DMS53 treated with DMSO at 0.1 percent for 48 hours (cell line): ENCODE results near the gene TRDN.
A peak's percentile ranks its signal among the peaks of the same experiment; 100 is the strongest.

ENCODE experiments used
- DNase-seq: peaks from one replicate; lab custom pipeline; 2025; ENCODE audit not compliant: unreplicated experiment; lab: John Stamatoyannopoulos, UW

TRDN gene, protein sequence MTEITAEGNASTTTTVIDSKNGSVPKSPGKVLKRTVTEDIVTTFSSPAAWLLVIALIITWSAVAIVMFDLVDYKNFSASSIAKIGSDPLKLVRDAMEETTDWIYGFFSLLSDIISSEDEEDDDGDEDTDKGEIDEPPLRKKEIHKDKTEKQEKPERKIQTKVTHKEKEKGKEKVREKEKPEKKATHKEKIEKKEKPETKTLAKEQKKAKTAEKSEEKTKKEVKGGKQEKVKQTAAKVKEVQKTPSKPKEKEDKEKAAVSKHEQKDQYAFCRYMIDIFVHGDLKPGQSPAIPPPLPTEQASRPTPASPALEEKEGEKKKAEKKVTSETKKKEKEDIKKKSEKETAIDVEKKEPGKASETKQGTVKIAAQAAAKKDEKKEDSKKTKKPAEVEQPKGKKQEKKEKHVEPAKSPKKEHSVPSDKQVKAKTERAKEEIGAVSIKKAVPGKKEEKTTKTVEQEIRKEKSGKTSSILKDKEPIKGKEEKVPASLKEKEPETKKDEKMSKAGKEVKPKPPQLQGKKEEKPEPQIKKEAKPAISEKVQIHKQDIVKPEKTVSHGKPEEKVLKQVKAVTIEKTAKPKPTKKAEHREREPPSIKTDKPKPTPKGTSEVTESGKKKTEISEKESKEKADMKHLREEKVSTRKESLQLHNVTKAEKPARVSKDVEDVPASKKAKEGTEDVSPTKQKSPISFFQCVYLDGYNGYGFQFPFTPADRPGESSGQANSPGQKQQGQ

DNA sequence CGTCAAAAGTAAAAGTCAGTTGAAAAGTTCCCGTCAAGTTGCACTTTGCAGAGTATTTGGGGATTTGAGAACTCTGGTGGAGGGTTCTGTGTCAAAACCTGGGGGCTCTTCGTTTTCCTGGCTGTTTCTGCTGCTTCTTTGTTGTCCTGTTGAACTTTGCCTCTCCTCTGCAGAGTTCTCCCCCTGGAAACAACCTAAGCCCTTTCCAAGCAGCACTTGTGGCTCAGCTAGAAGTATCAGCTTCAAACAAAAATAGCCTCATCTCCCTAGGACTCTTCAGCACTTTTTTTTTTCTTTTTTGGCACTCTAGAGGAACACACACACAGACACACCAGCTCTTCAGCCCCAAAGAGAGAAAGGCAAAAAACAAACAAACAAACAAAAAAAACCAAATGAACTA lies at the start of gene TRDN:
Gene TRDN (minus strand): TSS at position 169 of the 400 bp plus-strand sequence. CDS start 175 bp downstream, outside the sequence.
- no peak for DNase-seq

DNA sequence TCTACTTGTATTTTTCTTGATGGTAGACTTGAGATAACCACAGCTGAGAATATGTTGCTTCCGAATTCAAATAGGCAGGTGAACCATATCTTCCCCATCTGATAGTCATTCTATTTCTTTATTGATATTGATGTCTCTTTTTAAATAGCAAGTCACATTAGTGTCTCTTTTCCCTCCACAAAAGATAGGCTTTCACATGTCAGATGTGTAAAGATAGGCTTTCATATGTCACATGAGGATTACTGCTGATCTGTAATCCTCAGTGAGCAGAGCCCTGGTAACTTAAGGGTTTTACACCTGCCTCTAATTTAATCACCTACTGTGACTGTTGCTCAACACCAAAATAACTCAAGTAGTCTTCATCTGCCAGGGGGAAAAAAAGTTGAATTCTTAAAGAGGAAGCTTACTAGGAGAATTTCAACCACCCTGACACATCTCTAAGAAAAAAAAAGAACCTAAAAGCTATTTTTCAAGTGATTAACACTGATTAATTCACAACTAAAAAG lies 45.3 kb upstream of the TRDN start:
- DNase-seq, result no peak

DNA sequence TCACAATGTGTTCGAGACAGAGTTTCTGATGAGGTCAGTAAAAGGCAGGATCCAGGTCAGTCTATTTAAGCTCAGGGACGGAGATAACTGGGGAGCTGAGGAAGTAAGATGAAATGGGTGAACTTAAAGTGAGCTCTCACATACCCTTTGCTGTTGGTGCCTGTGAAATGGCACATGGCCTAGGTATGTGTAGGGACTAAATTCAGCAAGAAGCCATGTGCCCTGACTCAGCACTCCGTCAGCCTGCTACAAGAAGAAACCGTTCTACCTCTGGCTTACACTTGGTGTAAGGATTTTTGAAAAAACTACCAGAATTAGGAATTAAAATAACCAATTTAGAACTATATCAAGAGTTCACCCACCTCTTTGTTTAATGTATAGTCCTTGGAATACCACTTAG lies 41.1 kb upstream of the TRDN start:
- DNase-seq, result no peak

GRCh38 chr6:123676793-123677192 lies 40.0 kb upstream of the TRDN start:
- no peak for DNase-seq

DNA sequence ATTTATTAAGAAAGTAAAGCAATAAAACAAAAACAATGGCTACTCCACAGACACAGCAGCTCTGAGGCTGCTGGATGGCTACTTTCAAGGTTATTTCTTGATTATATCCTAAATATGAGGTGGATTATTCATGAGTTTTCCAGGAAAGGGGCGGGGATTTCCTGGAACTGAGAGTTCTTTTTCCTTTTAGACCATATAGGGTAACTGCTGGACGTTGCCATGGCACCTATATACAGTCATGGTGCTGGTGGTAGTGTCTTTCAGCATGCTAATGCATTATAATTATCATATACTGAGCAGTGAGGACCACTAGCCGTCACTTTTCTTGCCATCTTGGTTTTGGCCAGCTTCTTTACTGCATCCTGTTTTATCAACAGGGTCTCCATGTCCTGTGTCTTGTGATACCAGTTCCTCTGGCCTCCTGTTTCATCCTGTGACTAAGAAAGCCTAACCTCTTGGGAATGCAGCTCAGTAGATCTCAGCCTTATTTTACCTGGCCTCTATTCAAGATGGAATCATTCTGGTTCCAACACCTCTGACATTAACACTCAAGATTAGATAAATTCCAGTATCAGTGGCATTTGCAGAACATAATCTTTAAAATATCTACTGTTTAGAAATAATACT lies 32.3 kb upstream of the TRDN start:
- no peak for DNase-seq

DNA sequence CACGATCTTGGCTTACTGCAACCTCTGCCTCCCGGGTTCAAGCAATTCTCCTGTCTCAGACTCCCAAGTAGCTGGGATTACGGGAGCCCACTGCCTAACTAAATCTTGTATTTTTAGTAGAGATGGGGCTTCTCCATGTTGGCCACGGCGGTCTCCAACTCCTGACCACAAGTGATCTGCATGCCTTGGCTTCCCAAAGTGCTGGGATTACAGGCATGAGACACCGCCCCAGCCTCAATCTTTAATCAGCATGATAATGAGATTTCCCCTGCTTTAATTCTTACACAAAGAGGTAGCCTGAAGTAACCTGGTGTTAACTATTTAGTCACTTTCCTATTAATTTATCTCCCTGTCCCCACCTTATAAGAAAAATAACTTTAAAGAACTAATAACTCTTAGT lies 31.3 kb upstream of the TRDN start:
- DNase-seq, result no peak

DNA sequence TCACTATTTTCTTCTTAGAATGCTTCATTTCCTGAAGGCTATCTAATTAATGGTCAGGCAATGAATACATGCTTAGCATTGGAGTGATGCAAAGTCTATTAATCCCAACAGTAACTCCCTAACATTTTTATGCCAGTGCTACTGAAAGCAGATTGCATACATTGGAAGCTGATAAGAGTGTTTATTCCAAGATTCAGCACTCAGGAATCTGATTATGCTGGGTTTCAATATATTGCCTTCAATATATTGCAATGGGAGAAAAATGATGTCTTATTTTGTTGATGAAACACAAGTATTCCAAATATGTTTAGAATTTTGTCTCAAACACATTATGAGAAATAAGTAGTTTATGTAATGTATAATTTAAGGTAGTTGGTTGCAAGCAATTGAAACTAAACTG lies 26.7 kb upstream of the TRDN start:
- no peak for DNase-seq

DNA sequence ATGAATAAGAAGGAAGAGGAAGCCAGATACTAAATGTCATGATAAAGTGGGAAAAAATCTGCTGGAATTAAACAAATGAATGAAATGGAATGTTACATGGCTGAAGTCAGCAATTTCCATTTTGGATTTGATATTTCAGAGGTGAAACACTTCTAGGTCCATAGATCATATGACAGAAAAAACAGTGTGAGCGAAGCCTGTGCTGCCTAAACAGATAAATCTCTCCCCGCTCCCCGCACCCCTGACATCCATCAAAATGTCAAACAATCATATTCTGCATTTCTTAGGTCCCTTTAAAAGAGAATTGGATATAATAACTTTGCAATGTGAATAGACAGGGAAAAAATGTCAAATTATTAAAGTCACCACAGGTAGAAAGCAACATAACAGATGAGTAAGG lies 26.0 kb upstream of the TRDN start:
- no peak for DNase-seq

DNA sequence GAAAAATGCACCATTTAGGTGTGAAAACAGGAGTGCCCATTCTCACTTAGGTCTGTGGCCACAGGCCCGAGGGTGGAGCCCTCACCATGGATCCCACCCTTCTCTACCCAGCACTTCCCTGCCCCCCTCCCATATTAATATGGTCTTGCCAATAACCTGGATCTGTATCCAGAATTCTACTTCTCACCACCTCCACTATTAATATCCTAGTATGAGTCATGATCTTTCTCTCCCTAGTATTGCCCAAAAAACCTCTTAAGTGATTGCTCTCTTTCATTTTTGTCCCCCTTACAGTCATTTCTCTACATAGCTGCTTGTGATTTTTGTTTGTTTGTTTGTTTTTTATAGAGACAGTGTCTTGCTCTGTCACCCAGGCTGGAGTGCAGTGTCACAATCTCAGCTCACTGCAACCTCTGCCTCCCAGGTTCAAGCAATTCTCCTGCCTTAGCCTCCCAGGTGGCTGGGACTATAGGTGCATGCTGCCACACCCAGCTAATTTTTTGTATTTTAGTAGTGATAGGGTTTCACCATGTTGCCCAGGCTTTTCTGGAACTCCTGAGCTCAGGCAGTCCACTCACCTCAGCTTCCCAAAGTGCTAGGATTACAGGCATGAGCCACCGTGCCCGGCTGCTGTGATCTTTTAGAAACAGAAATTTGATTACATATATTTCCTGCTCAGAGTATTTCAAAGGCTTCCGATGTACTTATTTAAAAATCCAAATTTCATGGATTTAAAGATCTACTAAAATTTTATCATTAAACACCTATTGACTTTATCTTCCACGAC lies 24.5 kb upstream of the TRDN start:
- no peak for DNase-seq

DNA sequence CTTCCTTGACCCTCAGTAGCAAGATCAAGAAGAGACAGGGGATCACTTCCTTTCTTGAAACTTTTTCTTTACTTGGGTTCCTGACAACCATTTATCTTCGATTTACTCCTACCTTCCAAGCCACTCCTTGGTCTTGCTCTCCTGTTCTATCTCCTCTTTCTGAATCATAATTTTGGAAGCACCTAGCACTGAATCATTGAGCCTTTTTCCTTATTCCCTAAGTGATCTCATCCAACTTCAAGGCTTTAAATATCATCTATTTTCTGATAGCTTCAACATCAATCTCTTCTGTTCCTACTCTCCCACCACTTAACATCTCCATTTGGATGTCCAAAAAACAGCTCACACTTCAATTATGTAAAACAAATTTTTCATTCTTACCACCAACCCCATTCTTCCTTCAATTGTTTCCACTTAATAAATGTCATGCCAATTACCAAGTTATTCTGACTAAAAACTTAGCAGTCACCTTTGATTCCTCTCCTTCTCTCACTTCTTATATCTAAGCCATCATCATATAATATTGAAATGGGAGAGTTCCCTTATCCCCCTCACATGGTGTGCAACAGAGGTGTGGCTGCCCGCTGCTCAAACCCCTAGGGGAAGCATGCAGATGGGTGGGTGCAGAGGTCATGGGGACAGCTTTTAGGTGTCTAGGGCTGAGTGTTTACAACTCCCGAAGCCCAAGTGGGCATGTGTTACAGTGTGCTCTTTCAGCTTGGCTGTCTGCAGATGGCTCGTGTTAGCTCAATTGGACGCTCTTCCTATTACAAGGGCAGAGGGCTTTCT lies 23.4 kb upstream of the TRDN start:
- DNase-seq, result no peak

DNA sequence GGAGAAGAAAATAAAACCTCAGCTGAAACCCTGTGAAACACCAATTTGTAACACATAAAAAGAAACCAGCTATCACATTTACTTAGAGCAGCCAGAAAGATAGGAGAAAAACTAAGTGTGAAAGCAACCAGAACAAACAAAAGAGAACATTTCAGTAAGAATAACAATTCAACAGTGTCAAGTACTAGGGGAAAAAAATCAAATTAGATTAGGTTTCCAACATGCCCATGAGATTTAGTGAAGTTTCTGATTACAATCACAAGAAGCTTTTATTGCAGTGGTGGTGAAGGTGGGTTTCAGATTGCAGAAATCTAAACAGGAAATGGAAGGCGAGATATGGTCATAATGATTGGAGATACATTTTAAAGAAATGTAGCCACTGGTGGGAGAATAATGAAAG lies 22.1 kb upstream of the TRDN start:
- DNase-seq, result no peak

DNA sequence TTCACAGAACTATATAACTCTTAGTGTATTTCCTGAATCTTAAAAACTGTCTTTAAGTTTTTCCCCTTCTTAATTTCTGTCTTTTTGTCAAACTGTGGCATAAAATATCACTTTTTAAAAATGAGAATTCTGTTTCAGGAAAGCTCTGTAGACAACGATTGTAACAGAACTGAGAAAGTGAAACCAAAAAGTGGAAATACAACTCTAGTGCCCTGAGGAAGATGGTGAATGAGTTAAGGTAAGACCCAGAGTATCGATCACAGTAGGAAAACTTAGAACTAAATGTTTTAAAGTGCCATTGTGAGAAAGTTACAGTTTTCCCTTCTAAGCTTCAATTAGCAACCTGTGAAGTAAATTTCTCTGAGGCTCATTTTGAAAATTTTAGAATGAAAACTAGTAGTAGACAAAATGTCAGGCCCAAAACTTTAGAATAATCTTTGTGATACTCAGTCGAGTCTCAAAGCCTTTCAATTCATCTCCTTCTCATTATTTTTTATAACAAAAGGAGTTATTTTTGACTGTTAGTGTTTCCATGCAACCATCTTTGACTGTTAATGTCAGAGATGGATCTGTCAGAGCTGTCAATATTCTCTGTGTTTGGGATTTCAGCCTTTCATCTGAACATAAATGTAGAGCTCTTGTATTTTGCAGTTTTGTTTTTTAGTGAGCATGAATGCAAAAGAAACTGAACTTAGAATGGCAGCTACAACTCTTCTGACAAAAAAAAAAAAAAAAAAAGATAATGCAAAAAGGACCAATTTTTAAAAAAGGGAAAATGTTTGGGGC lies 19.0 kb upstream of the TRDN start:
- DNase-seq, result peak; percentile 2

DNA sequence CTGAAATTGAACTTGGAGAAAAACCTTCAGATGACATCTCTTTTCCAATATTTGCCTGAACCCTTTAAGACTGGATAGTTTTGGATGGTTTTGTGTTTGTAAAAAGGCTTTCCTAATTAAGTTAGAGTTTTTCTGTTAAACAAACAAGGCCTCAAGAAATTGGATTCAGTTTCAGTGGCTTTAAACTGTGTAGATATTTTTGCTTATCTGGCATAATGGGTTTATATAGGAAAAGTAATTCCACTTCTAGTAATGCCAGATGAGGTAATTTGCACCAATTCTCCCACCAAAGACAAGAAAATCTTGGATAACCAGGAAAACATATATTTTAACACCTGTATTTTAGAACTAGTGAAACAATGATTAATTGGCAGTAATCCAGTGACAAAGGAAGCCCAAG lies 12.0 kb upstream of the TRDN start:
- no peak for DNase-seq

- DNase-seq, result no peak
These were observed 11.3 kb upstream of the TRDN start for GRCh38 chr6:123648020-123648580.

- no peak for DNase-seq
These were observed 4.7 kb upstream of the TRDN start for GRCh38 chr6:123641497-123641896.

DNA sequence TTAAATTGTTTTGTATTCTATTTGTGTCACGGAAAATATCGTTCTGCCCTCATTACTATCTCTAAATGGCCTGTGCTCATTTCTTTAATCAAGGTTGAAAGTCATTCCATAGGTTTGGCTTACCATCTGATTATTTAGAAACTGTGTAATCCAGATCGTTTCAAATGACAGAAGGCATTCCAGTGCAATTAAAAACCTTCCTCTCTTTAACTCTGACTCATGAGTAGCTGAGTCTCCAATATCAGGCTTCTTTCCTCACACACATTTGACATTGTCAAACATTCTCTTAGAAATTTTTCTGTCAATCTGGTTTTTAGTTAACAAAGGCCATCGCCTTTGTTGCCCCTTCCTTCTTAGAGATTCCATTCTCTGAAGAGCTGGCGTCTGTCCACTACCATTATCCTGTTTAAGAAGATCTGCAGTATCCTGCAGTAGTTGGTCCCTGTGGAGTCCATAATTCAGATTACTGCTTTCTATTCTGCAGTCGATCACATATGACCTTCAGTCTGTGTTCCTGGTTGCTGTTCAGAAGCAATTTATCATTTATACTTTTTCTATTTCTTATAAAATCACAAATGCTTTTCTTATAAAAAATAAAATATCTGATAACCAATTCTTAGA lies 3.9 kb upstream of the TRDN start:
- DNase-seq, result no peak

DNA sequence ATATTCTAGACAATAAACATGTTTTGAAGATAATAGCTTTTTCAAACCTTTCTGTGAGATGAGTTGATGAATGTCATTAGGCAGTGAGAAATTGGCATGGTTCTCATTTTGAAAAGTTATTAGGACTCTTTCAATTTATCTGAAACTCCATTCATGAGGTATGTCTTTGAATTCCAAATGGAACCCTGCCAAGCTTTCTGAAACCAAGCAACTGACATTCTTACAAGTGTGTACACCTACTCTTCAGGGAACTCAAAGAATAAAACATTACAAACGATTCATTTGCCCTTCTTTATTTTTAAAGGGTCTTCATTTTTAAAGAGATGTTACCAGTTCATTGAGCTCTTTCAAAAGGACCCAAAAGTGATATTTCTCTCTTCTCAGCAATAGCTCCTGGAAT lies 2.1 kb upstream of the TRDN start:
- DNase-seq, result no peak

DNA sequence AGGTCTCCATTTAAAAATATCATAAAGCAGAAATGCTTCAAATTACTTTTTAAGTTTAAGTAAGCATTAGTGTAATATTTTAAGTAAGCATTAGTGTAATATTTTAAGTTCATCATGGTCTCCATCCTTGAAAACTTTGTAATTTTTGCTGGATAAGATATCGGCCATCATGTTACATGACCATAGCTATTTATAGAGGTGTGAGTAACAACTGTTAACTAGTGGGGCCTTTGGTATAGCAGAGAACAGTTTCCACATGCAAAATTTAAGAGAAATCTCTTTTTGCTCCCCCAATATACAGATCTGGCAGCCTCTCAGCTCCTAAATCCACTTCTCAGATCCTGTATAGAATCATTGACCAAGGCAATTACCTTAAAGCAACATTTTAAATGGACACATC lies 468 bp downstream of the TRDN start:
- no peak for DNase-seq

DNA sequence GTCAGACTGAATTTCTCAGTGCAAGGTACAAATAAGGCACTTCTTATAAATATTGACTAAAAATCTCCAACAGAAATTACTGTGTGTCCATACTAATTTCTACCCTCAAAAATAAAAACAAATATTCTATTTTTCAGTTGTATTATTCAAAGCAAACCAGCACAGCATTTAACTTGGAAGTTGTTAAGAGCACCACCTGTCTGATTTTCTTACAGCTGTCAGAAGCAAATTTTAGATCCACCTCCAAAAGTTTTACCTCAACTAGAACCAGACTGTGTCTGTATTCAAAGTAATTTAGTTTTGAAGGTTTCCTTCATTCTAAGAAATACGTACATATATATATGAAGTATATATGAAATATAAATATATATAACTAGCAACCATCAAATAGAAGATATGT lies 1.2 kb downstream of the TRDN start:
- no peak for DNase-seq
